ENCODE measurements around the gene TIAM1. TPM values are rescaled to one million over a fixed set of nuclear protein-coding genes. Genes with fewer than 3 reads are reported as not detected.

Gene TIAM1
- total and polyA plus RNA-seq, 2 of the 8 experiments (the other 6 are each of a cell fraction or from before 2014, with no cell fraction given) = 10.1 to 30.7 TPM

DNA sequence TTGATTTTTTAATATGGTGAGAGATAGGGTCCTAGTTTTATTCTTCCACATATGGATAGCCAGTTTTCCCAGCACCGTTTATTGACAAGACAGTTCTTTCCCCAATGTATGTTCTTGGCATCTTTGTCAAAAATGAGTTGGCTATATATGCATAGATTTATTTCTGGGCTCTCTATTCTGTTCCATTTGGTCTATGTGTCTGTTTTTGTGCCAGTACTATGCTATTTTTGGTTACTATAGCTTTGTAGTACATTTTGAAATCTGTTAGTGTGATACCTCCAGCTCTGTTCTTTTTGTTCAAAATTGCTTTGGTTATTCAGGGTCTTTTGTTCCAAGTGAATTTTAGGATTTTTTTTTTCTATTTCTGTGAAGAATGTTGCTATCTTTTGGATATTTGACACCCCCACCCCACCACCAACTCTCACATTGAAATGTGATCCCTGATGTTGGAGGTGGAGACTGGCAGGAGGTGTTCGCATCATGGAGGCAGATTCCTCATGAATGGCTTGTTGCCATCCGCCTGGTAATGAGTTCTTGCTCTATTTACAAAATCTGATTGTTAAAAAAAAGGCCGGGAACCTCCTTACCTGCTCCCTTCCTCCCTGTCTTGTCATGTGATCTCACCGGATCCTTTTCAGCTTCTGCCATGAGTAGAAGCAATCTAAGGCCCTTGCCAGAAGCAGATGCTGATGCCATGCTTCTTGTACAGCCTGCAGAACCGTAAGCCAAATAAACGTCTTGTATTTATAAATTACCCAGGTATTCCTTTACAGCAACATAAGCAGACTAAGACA lies 251.0 kb downstream of the TIAM1 start:
- H4K91ac ChIP-seq (replicated peaks; ENCODE audit: insufficient read length, low read length) = no peak overlapping the region
- H3K4me2 ChIP-seq (ENCODE audit: insufficient read depth in 1 of 2, low read depth in 2 of 2, low read length in 2 of 2) = no peak overlapping the region
- CTCF ChIA-PET (ENCODE audit: partially characterized antibody) = interaction anchor here (0.6 to 1.4 kb wide), 4 partner anchors 35 to 255 kb away, joined by 4 to 5 read pairs (median 4); no protein-coding TSS in a partner anchor
- WGBS, 2 experiments (ENCODE audit: extremely low coverage in 1 of 2, insufficient coverage in 1 of 2, insufficient read length in 1 of 2, insufficient replicate concordance in 2 of 2, low coverage in 1 of 2, low lambda C conversion rate in 2 of 2, missing lambda C conversion rate in 1 of 2) = 85% methylated on average over 7 of the region's 7 CpGs; no CpG with 5 or more reads in 1 of the 2 experiments
- DNase-seq (ENCODE audit: low read depth in 1 of 2, low spot score in 2 of 2) = no peak
- H3K9me3 ChIP-seq (ENCODE audit: insufficient read depth in 2 of 2, low read depth in 1 of 2, low read length in 1 of 2) = peaks cover 0 to 5% of the 10 kb centered on the region in 2 experiments; a peak in 1 of 4 replicates
- H3K79me1 ChIP-seq (ENCODE audit: low read depth, low read length) = no peaks in the 10 kb centered on the region
- H4K5ac ChIP-seq (ENCODE audit: insufficient read length, low read depth, low read length) = no peak overlapping the region
- no peak overlapping the region for H2BK12ac ChIP-seq (ENCODE audit: low read depth, low read length)
- H3K23me2 ChIP-seq (ENCODE audit: low read depth, low read length) = no peaks in the 10 kb centered on the region
- FAIRE-seq = no peak
- no peak overlapping the region for H3K18ac ChIP-seq (ENCODE audit: extremely low read depth, low read length)
- H3K23ac ChIP-seq (ENCODE audit: insufficient read length) = no peak overlapping the region
- no peak overlapping the region for H3K14ac ChIP-seq (ENCODE audit: insufficient read length)
- H2BK5ac ChIP-seq (ENCODE audit: low read depth, low read length) = no peak overlapping the region
- H3K27me3 ChIP-seq (replicated peaks in 1 of 4; ENCODE audit: control insufficient read depth in 3 of 4, extremely low read depth in 1 of 4, insufficient read depth in 3 of 4, low read length in 3 of 4) = no peaks in the 10 kb centered on the region
- H2BK120ac ChIP-seq (replicated peaks; ENCODE audit: low read depth, low read length) = no peak overlapping the region
- H3K4me3 ChIP-seq (ENCODE audit: extremely low read depth in 1 of 4, insufficient read depth in 2 of 4, low read depth in 3 of 4, low read length in 4 of 4) = no peak overlapping the region
- no peak overlapping the region for H2BK20ac ChIP-seq (ENCODE audit: low read length)
- no peak overlapping the region for H2BK15ac ChIP-seq (ENCODE audit: low read length)
- H3K36me3 ChIP-seq (ENCODE audit: control insufficient read depth in 2 of 4, insufficient read depth in 4 of 4, low read length in 3 of 4) = no peaks in the 10 kb centered on the region
- peak overlapping the region; percentile 89; the same call in 1 of the 2 replicates for H2AFZ ChIP-seq (ENCODE audit: low read length)
- no peaks in the 10 kb centered on the region for H3K4me1 ChIP-seq (replicated peaks in 1 of 4; ENCODE audit: control insufficient read depth in 3 of 4, insufficient read depth in 4 of 4, low read length in 3 of 4)
- no peaks in the 10 kb centered on the region for H3K79me2 ChIP-seq (ENCODE audit: control insufficient read depth in 1 of 2, insufficient read depth in 2 of 2, low read length in 2 of 2)
- no peak overlapping the region for H3K56ac ChIP-seq (replicated peaks; ENCODE audit: insufficient read length, low read depth, low read length)
- H3K9ac ChIP-seq (replicated peaks in 1 of 4; ENCODE audit: extremely low read depth in 1 of 4, low read depth in 3 of 4, low read length in 3 of 4) = no peak overlapping the region
- no peaks in the 10 kb centered on the region for H4K20me1 ChIP-seq (replicated peaks in 1 of 2; ENCODE audit: control insufficient read depth in 1 of 2, insufficient read depth in 2 of 2, low read length in 2 of 2)
- no peak overlapping the region for H2AK5ac ChIP-seq (ENCODE audit: low read depth, low read length)
- H3K27ac ChIP-seq (ENCODE audit: low read depth, low read length) = no peak overlapping the region
- no peak overlapping the region for H3K4ac ChIP-seq (replicated peaks; ENCODE audit: insufficient read length, low read depth, low read length)
- H4K8ac ChIP-seq (ENCODE audit: extremely low read depth, insufficient read depth, low read length) = no peak overlapping the region
- POLR2A ChIA-PET (ENCODE audit: partially characterized antibody) = no interaction called here
- TF ChIP-seq EGR1 (IDR thresholded peaks at IDR 0.05; ENCODE audit: borderline replicate concordance, low read depth, low read length) (no peak), RNF2 (IDR thresholded peaks at IDR 0.05; ENCODE audit: borderline replicate concordance, low read depth, low read length, missing control alignments, poor library complexity, severe bottlenecking) (no peak), BRCA1 (IDR thresholded peaks at IDR 0.05; ENCODE audit: low read depth, low read length) (no peak), ASH2L (IDR thresholded peaks at IDR 0.05; ENCODE audit: low read length) (no peak), MAFK (IDR thresholded peaks at IDR 0.05; ENCODE audit: low read depth, low read length) (no peak), CHD2 (IDR thresholded peaks at IDR 0.05; ENCODE audit: low read length) (no peak), RXRA (IDR thresholded peaks at IDR 0.05; ENCODE audit: insufficient read depth, low read depth, low read length) (no peak), RFX5 (IDR thresholded peaks at IDR 0.05; ENCODE audit: borderline replicate concordance, low read depth, low read length) (no peak), PHF8 (conservative IDR thresholded peaks at IDR 0.05; ENCODE audit: low read depth, low read length) (no peak), TAF1 (IDR thresholded peaks at IDR 0.05; ENCODE audit: low read depth, low read length) (no peak), CBX5 (IDR thresholded peaks at IDR 0.05; ENCODE audit: low read depth, low read length) (no peak), SIN3A (conservative IDR thresholded peaks at IDR 0.05 in 1 of 2, IDR thresholded peaks at IDR 0.05 in 1 of 2; ENCODE audit: low read depth in 1 of 2, low read length in 2 of 2) (no peak), KDM5A (IDR thresholded peaks at IDR 0.05; ENCODE audit: low read length) (no peak)
